Mucosa of rectum (tissue), 2 donors: Measurements from ENCODE around the gene PLEKHA6.
A peak's percentile ranks its signal among the peaks of the same experiment; 100 is the strongest.

Experiments
- H3K27ac ChIP-seq, 2 donors: one replicate each; pipeline ENCODE4 v1.7.0; 2013; ENCODE audit warnings: inconsistent platforms in 2 of 2, low read depth in 2 of 2, low read length in 2 of 2
- H3K27me3 ChIP-seq, 2 donors: one replicate each; pipeline ENCODE4 v1.7.0; 2013; ENCODE audit warnings: low read length in 2 of 2; ENCODE audit not compliant: control insufficient read depth in 2 of 2, insufficient read depth in 2 of 2
- H3K36me3 ChIP-seq, 2 donors: one replicate each; pipeline ENCODE4 v1.7.0; 2013; ENCODE audit warnings: low read length in 2 of 2; ENCODE audit not compliant: control insufficient read depth in 2 of 2, insufficient read depth in 2 of 2
- H3K4me1 ChIP-seq, 2 donors: one replicate each; pipeline ENCODE4 v1.7.0; 2013; ENCODE audit warnings: low read length in 2 of 2, mild to moderate bottlenecking in 1 of 2; ENCODE audit not compliant: control insufficient read depth in 2 of 2, insufficient read depth in 2 of 2
- H3K4me3 ChIP-seq, 2 donors: one replicate each; pipeline ENCODE4 v1.7.0; 2013; ENCODE audit warnings: low read length in 2 of 2
- H3K9ac ChIP-seq, 2 donors: one replicate each; pipeline ENCODE4 v1.7.0; 2013; ENCODE audit warnings: low read length in 2 of 2, low read depth in 1 of 2, mild to moderate bottlenecking in 1 of 2
- H3K9me3 ChIP-seq, 2 donors: one replicate each; pipeline ENCODE4 v1.7.0; 2013; ENCODE audit warnings: low read length in 2 of 2; ENCODE audit not compliant: control insufficient read depth in 2 of 2
- donor health status: healthy.
- donor health status: Normal muscosa, but diverticular disease.

The PLEKHA6 gene

DNA sequence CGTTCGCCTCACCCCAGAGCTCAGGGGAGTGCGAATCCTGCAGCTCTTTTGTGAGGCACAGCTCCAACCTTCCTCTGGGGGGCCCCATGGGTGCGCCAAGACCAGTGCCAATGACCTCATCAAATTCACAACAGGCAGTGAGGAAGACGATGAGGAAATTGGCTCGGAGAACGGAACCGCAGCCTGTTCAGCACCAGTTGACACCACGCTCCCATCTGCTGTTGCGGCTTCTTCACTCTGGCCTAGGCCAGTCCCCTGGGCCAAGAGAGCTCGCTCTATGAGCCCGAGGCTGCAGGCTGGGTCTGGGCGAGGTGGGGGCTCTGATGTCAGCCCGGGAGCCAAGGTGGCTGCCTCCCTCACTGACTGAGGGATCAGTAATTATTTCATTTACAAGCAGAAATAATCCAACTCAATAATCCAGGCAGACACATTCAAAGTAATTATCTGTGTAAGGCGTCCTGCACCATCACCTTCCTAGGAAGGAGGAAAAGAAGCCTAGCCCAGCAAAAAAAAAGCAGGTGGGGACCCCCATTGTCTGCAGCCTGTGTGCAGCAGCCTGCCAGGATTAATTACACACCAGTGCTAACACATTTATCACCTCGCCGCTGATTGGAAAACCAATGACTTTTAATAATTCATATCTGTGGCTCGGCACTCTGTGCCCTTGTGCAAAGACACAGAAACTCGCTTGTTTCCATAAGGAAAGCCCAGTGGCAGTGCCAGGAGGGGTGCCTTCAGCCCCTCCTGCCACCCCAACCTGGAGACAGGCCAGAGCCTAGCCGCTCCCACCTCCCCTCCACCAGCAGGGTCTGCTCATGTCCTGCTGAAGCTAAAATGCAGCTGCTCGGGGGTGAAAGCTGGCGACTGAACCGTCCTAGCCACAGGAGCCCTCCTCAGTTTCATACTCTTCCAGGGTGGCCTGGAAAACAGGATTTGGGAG lies 1.9 kb downstream of the PLEKHA6 start:
- Histone ChIP-seq H3K27ac (no peak overlapping the region), H3K9ac (no peak overlapping the region), H3K4me3 (no peak overlapping the region)

DNA sequence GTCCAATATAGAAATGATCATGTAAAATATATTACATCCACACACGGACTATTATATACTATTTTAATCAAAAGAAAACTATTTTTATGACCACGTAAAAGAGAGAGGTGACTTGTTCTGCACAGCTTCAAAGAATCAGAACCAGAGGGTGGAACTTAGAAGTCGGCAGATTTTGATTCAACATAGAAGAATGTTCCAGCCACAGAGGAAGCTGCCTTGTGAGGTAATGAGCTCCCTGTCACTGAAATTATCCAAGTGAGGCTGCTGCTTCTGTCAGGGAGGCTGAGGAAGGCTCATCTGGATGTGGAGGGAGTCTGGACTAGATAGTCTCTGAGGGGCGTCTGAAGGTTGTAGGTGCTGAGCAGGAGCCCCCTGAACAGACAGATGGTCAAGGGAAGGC lies 2.7 kb downstream of the PLEKHA6 start:
- H3K4me3 ChIP-seq, result no peak overlapping the region
- no peaks in the 10 kb centered on the region for H3K36me3 ChIP-seq
- H3K4me1 ChIP-seq, result peaks cover 0 to 7% of the 10 kb centered on the region in 2 donors
- H3K27me3 ChIP-seq, result no peaks in the 10 kb centered on the region
- H3K9me3 ChIP-seq, result no peaks in the 10 kb centered on the region
- no peak overlapping the region for H3K27ac ChIP-seq
- no peak overlapping the region for H3K9ac ChIP-seq

More for the DNA sequence above, 1.9 kb downstream of the PLEKHA6 start:
- Histone ChIP-seq H3K4me1 (peaks cover 0 to 8% of the 10 kb centered on the region in 2 donors), H3K36me3 (no peaks in the 10 kb centered on the region), H3K9me3 (no peaks in the 10 kb centered on the region), H3K27me3 (no peaks in the 10 kb centered on the region)

DNA sequence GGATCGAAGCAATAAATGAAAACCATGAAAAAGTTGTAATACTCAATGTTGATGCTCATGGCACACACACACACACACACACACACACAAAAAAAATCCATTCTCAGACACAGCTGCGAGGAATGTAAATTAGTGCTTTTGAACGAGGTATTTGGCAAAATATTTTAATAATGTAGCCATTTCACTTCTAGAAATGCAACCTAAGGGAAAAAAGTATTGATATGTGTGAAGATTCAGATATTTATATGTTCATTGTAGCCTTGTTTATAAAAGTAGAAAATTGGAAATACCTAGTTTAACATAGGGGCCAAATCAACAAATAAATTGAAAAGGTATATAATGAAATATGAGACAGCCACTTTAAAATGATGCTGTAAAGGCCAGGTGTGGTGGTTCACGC lies 3.8 kb downstream of the PLEKHA6 start:
- Histone ChIP-seq H3K4me3 (no peak overlapping the region), H3K9me3 (no peaks in the 10 kb centered on the region), H3K9ac (no peak overlapping the region), H3K4me1 (peaks cover 5 to 14% of the 10 kb centered on the region in 2 donors), H3K27me3 (no peaks in the 10 kb centered on the region), H3K27ac (no peak overlapping the region), H3K36me3 (no peaks in the 10 kb centered on the region)

DNA sequence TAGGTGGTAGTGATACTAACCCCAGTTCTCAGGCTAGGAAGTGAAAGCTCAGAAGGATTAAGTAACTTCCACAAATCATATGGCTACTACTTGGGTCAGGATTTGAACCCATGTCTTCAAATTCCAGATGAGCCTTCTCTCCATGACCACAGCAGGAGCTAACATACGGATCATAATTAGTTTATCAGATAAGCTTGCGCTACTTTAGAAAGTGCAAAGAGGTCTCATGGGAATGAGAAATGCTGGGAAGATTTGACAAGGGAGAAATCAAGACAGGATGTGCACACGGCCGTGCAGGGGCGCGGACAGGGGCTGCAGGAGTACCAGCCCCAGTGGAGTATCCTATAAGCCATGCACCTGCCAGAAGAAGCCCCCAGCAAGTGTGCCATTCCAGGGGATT lies 5.2 kb downstream of the PLEKHA6 start:
- Histone ChIP-seq H3K27me3 (no peaks in the 10 kb centered on the region), H3K4me1 (peaks cover 11 to 27% of the 10 kb centered on the region in 2 donors), H3K4me3 (no peak overlapping the region), H3K9ac (no peak overlapping the region), H3K27ac (no peak overlapping the region), H3K36me3 (no peaks in the 10 kb centered on the region), H3K9me3 (no peaks in the 10 kb centered on the region)

DNA sequence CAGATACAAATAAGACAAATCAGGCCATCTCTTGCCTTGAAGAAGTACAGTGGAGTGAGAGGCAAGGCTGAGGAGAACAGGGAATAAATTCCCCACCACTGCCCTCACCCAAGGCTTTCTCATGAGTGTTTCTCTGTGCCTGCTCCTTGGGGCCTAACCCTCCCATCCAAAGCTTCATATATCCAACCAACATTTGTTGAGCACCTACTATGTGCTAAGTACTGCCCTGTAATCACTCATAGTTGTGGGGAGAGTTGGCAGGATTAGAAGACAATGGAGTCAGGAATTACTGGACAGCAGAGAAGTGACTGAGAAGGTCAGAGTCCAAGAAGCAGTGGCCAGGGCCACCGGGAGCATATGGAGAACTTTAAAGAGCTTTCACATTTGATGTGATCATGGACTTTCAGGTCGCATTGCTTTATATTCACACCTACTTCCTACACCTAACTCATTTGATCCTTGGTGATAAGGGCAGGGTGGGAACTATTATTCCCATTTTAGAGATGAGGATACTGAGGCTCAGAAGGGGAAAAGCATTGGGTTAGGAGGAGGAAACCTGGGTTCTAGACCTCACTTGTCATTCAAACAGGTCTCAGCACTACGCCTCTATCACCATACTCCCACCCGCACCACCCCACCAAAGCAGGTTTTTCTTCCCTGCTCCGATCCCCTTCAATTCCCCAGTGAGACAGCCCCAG lies 6.4 kb downstream of the PLEKHA6 start:
- Histone ChIP-seq H3K27me3 (no peaks in the 10 kb centered on the region), H3K9me3 (no peaks in the 10 kb centered on the region), H3K4me3 (no peak overlapping the region), H3K9ac (no peak overlapping the region), H3K36me3 (no peaks in the 10 kb centered on the region), H3K4me1 (peaks cover 20 to 36% of the 10 kb centered on the region in 2 donors), H3K27ac (peak overlapping the region in 1 of 2 donors; percentile 48)

DNA sequence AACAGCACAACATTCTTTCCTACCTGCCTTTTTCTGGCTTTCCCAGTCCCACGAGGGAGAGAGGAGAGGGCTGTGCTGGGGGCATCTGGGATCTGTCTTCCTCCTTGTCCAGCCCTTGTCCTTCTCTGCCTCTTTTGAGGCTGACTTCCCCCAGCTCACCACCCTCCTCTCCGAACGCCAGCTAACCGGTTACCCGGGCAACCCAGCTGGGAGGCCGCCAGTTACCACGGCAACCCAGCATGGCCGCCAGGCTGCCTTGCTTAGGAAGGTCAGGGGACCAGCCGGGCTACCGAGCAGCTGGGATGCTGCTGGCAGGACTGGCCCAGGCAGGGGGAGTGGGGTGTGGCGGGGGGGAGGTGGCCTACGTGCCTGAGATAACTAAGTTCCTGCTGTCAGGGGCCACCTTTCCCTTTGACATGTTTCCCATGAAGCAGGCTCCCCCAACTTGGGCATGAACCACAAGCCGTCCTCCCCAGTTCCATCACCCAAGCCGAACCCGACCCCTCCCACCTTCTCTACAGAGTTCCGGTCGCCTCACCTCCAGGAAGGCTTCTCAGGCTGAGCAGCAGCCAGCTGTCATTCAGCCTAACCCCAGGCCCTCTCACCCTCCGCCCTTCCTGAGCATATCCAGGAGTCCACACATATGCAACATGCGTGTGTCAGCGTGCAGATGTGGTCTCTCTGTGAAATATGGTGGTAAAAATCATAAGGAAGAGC lies 8.7 kb downstream of the PLEKHA6 start:
- H3K4me1 ChIP-seq, result peaks cover 36 to 51% of the 10 kb centered on the region in 2 donors
- no peaks in the 10 kb centered on the region for H3K27me3 ChIP-seq
- peak overlapping the region; percentile 33 to 41 for H3K4me3 ChIP-seq
- H3K9ac ChIP-seq, result peak overlapping the region; percentile 65 to 70
- peak overlapping the region; percentile 86 to 92 for H3K27ac ChIP-seq
- no peaks in the 10 kb centered on the region for H3K36me3 ChIP-seq
- no peaks in the 10 kb centered on the region for H3K9me3 ChIP-seq

DNA sequence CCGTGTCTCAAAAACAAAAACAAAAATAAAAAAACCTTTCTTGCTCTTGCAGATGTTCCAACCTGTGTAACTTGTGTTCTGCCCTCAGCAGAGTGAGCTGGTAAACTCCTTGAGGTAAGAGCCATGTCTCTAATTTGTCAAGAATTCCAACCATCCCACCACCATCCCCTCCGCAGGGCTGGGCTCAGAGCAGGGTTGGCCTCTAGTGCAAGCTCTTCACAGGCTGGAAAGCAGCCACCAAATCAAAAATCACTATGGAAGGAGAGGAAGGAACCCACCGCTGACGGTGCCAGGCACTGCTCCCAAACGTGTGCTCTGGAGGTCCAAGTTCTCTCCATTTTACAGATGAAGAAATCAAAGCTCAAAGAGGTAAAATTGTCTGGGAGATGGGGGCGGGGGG lies 9.4 kb downstream of the PLEKHA6 start:
- Histone ChIP-seq H3K27me3 (no peaks in the 10 kb centered on the region), H3K9me3 (no peaks in the 10 kb centered on the region), H3K36me3 (no peaks in the 10 kb centered on the region), H3K9ac (peak overlapping the region in 1 of 2 donors; percentile 2), H3K4me1 (peaks cover 42 to 58% of the 10 kb centered on the region in 2 donors), H3K27ac (peak overlapping the region; percentile 86 to 92), H3K4me3 (no peak overlapping the region)

DNA sequence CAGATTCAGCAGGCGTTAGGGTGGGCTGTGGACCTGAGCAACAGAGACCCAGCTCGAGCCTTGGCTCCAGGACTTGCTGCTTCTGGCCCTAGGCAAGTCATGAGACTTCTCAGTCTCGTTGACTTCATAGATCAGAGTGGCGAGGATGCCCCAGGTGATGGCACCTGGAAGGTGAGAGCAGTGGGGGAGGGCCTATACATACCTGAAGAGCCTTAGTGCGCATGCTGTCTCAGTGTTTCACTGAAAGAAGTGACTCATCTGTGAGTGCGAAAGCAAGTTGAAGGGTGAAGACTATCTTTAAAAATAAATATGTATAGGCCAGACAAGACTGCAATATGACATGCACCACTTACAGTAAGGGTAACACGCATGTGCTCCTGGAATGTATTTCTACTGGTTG lies 10.1 kb downstream of the PLEKHA6 start:
- Histone ChIP-seq H3K36me3 (no peaks in the 10 kb centered on the region), H3K4me3 (no peak overlapping the region), H3K9me3 (no peaks in the 10 kb centered on the region), H3K9ac (no peak overlapping the region), H3K27me3 (no peaks in the 10 kb centered on the region), H3K4me1 (peaks cover 48 to 62% of the 10 kb centered on the region in 2 donors), H3K27ac (peak overlapping the region; percentile 87 to 90)

DNA sequence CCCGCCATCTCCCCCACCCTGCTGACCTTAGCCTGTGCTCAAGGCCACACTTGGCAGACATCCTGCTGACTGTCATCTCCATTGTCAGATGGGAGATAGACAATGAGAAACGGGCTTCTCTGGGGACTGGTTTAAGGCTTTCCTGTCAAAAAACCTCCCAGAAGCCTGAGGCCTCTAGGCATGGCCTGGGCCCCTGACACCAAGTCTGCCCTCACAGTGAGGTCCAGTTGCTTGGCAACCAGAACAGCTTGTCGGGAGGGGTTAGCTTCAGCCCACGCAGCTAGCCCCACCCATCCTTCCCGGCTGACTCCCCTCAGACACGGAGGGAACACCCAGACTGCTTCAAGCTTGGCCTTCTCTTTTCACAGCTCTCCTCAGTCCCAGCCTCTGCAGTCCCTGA lies 11.0 kb downstream of the PLEKHA6 start:
- Histone ChIP-seq H3K4me3 (peak overlapping the region in 1 of 2 donors; percentile 65), H3K9ac (peak overlapping the region; percentile 38 to 44), H3K4me1 (peaks cover 48 to 64% of the 10 kb centered on the region in 2 donors), H3K9me3 (no peaks in the 10 kb centered on the region), H3K27ac (peak overlapping the region; percentile 87 to 90), H3K36me3 (no peaks in the 10 kb centered on the region), H3K27me3 (no peaks in the 10 kb centered on the region)
